K562 (cell line): ENCODE measurements around the gene GRB10. TPM values are rescaled to one million over a fixed set of nuclear protein-coding genes. Genes with fewer than 3 reads are reported as not detected.
A peak's percentile ranks its signal among the peaks of the same experiment; 100 is the strongest.

Experiments
- BCLAF1 ChIP-seq, 2 experiments: fragments of 450-650 bp in 1 of 2; IDR thresholded peaks; 2 replicates each; pipeline ENCODE4 v1.6.1; 2011 to 2017; ENCODE audit warnings: low read depth in 2 of 2, antibody characterized with exemption in 1 of 2, borderline replicate concordance in 1 of 2, low read length in 1 of 2, mild to moderate bottlenecking in 1 of 2, mixed read lengths in 1 of 2; ENCODE audit not compliant: control insufficient read depth in 1 of 2
- BRCA1 ChIP-seq, 2 experiments: fragments of 450-650 bp in 1 of 2; sonication (generic) in 1 of 2; formaldehyde crosslinking in 1 of 2; IDR thresholded peaks; 2 replicates each; pipeline versions ENCODE4 v1.5.0 to v1.6.1; 2017 to 2020; ENCODE audit warnings: mild to moderate bottlenecking in 1 of 2, missing genetic modification reagents in 1 of 2
- C11orf30 ChIP-seq: fragments of 450-650 bp; IDR thresholded peaks from 2 replicates; pipeline ENCODE4 v1.6.1; 2016; ENCODE audit warnings: low read depth, mild to moderate bottlenecking
- EHMT2 ChIP-seq: fragments of 450-650 bp; IDR thresholded peaks from 2 replicates; pipeline ENCODE4 v1.6.1; 2018; ENCODE audit warnings: antibody characterized with exemption
- ETV6 ChIP-seq, 3 experiments: fragments of 150-350 bp in 1 of 3; sonication (generic) in 1 of 3; formaldehyde crosslinking in 1 of 3; IDR thresholded peaks; 2 replicates each; pipeline versions ENCODE4 v1.6.1 to v1.8.0; 2014 to 2022; ENCODE audit warnings: borderline replicate concordance in 2 of 3, low read depth in 2 of 3, antibody characterized with exemption in 1 of 3, low read length in 1 of 3, mild to moderate bottlenecking in 1 of 3, missing genetic modification reagents in 1 of 3
- GMEB1 ChIP-seq: fragments of 250-450 bp; sonication (Bioruptor Pico); IDR thresholded peaks from 2 replicates; pipeline ENCODE4 v1.4.0; 2020; ENCODE audit warnings: mild to moderate bottlenecking
- KLF13 ChIP-seq: fragments of 450-650 bp; IDR thresholded peaks from 2 replicates; pipeline ENCODE4 v1.6.1; 2016; ENCODE audit warnings: missing genetic modification characterization, low read depth, mild to moderate bottlenecking, missing compliant biosample characterization, moderate library complexity, borderline replicate concordance
- MTA2 ChIP-seq: fragments of 450-650 bp; IDR thresholded peaks from 2 replicates; pipeline ENCODE4 v1.6.1; 2016; ENCODE audit warnings: low read depth
- POLR2AphosphoS5 ChIP-seq: IDR thresholded peaks from 2 replicates; pipeline ENCODE4 v1.6.1; 2011; ENCODE audit warnings: mild to moderate bottlenecking, low read depth, low read length, moderate library complexity; ENCODE audit not compliant: control insufficient read depth, insufficient read depth
- RBM25 ChIP-seq: fragments of 200-400 bp; formaldehyde crosslinking; IDR thresholded peaks from 2 replicates; pipeline ENCODE4 v1.6.1; 2018; ENCODE audit warnings: low read length, low read depth, moderate library complexity; ENCODE audit not compliant: severe bottlenecking
- SRSF9 ChIP-seq: fragments of 200-400 bp; formaldehyde crosslinking; IDR thresholded peaks from 2 replicates; pipeline ENCODE4 v1.6.1; 2017; ENCODE audit warnings: low read depth, low read length, borderline replicate concordance
- SUPT5H ChIP-seq: fragments of 450-650 bp; IDR thresholded peaks from 2 replicates; pipeline ENCODE4 v1.6.1; 2016
- TAL1 ChIP-seq: fragments of 450-650 bp; IDR thresholded peaks from 2 replicates; pipeline ENCODE4 v1.6.1; 2016; ENCODE audit warnings: mild to moderate bottlenecking
- TCF7 ChIP-seq: sonication (generic); IDR thresholded peaks from 2 replicates; pipeline ENCODE4 v1.6.1; 2016; ENCODE audit warnings: antibody characterized with exemption, borderline replicate concordance
- ZNF444 ChIP-seq: fragments of 250-450 bp; sonication (Bioruptor Pico); IDR thresholded peaks from 2 replicates; pipeline ENCODE4 v1.4.0; 2020; ENCODE audit warnings: mild to moderate bottlenecking, moderate library complexity
- ZNF57 ChIP-seq: fragments of 450-650 bp; formaldehyde crosslinking; IDR thresholded peaks from 2 replicates; pipeline ENCODE4 v1.4.0; 2020; ENCODE audit warnings: mild to moderate bottlenecking, moderate library complexity
- ZNF589 ChIP-seq: fragments of 200-800 bp; sonication (Bioruptor generic); IDR thresholded peaks from 2 replicates; pipeline ENCODE4 v1.6.1; 2016; ENCODE audit warnings: low read depth, missing genetic modification characterization, missing compliant biosample characterization
- polyA plus RNA-seq, 8 experiments: library from polyadenylated mRNA; depleted of rRNA in 4 of 8; stranded (reverse) in 5 of 8; unstranded in 3 of 8; fragments of >200 nt; fragmentation: Nextera tagmentation in 2 of 8; fragmentation: Illumina TruSeq in 1 of 8; extraction: Ambion mirVana in 2 of 8; extraction: Trizol in 1 of 8; gene quantifications; 2 replicates each; pipeline versions ENCODE4 v1.2.1 to v1.2.3, GENCODE V29; 2011 to 2014; ENCODE audit warnings: inconsistent platforms in 1 of 8, missing spikeins in 1 of 8
- total RNA-seq, 7 experiments: library from RNA; depleted of rRNA in 6 of 7; stranded (reverse); fragments of >200 nt in 6 of 7; fragmentation: Illumina TruSeq in 2 of 7; extraction: Trizol in 2 of 7; gene quantifications; 2 replicates each; pipeline versions ENCODE4 v1.2.1 to v1.2.3, GENCODE V29; 2011 to 2021; ENCODE audit warnings: low replicate concordance in 1 of 7
- TF ChIP-seq, protein P1 (sequence below): fragments of 250-450 bp; sonication (Bioruptor Pico); IDR thresholded peaks from 2 replicates; pipeline ENCODE4 v1.4.0; 2020; ENCODE audit warnings: mild to moderate bottlenecking, moderate library complexity, borderline replicate concordance

The GRB10 gene
- total and polyA plus RNA-seq, 9 of the 15 experiments (the other 6 are each of a cell fraction or from before 2014, with no cell fraction given): 8.9 to 88.5 (median 40.7) TPM

DNA sequence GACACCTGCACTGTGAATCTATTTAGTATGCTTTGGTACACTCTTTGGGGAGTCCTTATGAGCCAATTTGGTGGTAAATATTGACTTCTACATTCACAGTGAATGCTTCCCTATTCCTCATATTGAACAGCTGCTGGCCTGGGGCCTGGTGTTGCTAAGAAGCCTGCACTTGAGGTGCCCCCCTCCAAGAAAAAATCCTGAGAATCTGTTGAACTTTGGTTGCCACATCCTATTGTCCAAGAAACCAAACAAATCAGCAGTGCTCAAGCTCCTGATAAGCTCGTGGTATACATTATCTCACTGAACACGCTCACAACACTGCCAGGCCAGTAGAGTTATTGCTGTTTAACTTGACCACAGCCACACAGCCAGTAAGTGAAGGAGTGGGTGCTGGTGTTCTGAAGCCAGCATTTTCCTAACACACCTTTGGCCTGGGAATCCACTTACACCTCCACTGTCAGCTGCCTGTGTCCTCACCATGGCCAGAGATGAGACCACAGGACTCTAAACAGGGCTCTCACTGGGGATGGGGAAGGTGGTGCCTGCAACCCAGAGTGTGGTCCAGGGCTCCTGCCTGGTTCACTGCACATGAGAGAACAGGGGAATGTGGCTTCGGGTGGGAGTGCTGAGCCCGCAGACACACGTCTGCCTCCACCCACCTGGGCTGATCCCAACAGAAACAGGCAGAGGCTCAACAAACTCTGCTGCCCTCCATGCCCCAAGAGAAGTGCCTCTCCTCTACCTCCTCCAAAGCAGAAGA lies 224.2 kb downstream of the GRB10 start (continued):
- TF ChIP-seq POLR2AphosphoS5: peak; percentile 85
- no peak for TF ChIP-seq EHMT2
- no peak for TF ChIP-seq SUPT5H
- TF ChIP-seq BRCA1 (IDR thresholded peaks at IDR 0.05): no peak
- TF ChIP-seq BRCA1 (CRISPR knock-in tag; IDR thresholded peaks at IDR 0.05): no peak
- no peak for TF ChIP-seq ETV6 (IDR thresholded peaks at IDR 0.05; ENCODE audit: borderline replicate concordance in 1 of 2, low read depth in 2 of 2, low read length in 1 of 2)
- no peak for TF ChIP-seq ETV6 (CRISPR knock-in tag; IDR thresholded peaks at IDR 0.05; ENCODE audit: borderline replicate concordance)
- TF ChIP-seq ZNF589: peak; percentile 77; the same call in 1 of the 2 replicates
- TF ChIP-seq GMEB1 (CRISPR knock-in tag): no peak
- TF ChIP-seq ZNF57 (CRISPR knock-in tag): no peak
- TF ChIP-seq C11orf30: no peak
- TF ChIP-seq, protein P1, sequence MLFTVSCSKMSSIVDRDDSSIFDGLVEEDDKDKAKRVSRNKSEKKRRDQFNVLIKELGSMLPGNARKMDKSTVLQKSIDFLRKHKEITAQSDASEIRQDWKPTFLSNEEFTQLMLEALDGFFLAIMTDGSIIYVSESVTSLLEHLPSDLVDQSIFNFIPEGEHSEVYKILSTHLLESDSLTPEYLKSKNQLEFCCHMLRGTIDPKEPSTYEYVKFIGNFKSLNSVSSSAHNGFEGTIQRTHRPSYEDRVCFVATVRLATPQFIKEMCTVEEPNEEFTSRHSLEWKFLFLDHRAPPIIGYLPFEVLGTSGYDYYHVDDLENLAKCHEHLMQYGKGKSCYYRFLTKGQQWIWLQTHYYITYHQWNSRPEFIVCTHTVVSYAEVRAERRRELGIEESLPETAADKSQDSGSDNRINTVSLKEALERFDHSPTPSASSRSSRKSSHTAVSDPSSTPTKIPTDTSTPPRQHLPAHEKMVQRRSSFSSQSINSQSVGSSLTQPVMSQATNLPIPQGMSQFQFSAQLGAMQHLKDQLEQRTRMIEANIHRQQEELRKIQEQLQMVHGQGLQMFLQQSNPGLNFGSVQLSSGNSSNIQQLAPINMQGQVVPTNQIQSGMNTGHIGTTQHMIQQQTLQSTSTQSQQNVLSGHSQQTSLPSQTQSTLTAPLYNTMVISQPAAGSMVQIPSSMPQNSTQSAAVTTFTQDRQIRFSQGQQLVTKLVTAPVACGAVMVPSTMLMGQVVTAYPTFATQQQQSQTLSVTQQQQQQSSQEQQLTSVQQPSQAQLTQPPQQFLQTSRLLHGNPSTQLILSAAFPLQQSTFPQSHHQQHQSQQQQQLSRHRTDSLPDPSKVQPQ (CRISPR knock-in tag): no peak
- TF ChIP-seq TCF7: no peak
- no peak for TF ChIP-seq SRSF9
- TF ChIP-seq KLF13 (tag): no peak
- no peak for TF ChIP-seq BCLAF1 (IDR thresholded peaks at IDR 0.05; ENCODE audit: borderline replicate concordance in 1 of 2, control insufficient read depth in 1 of 2, low read depth in 2 of 2, low read length in 1 of 2)
- TF ChIP-seq ZNF444: no peak
- TF ChIP-seq MTA2: peak; percentile 90
- no peak for TF ChIP-seq RBM25
- peak; percentile 92 for TF ChIP-seq TAL1
